HCT116 (cell line): Measurements from ENCODE around the gene PLCB1. TPM values are rescaled to one million over a fixed set of nuclear protein-coding genes. Genes with fewer than 3 reads are reported as not detected.

Experiments used
- ATAC-seq: fragments of 200-7000 bp; cut with Tn5 transposase; 2 replicates; pipeline ENCODE4 v1.9.1; 2020; ENCODE audit warnings: mild to moderate bottlenecking, moderate library complexity
- BruUV-seq: library from RNA; stranded (reverse); fragments of 400-500 nt; replicated peaks from 2 replicates; lab custom pipeline; 2021; lab: Mats Ljungman, UMichigan
- CTCF ChIA-PET: fragments of 300-600 bp; sonication (Branson Sonifier 250); formaldehyde crosslinking; loops from one replicate; lab custom pipeline; 2021; ENCODE audit warnings: antibody characterized with exemption; lab: Charles Lee
- POLR2A ChIA-PET: fragments of 300-600, 350-600 bp; sonication (Branson Sonifier 250); formaldehyde crosslinking; loops from one replicate; lab custom pipeline; 2021; ENCODE audit warnings: antibody characterized with exemption; lab: Charles Lee
- RAD21 ChIA-PET, 2 experiments: fragments of 300-600 bp; sonication (Branson Sonifier 250); formaldehyde crosslinking; loops; one replicate each; lab custom pipeline; 2023; ENCODE audit warnings: low total read pairs in 2 of 2; ENCODE audit not compliant: uncharacterized antibody in 2 of 2, unreplicated experiment in 2 of 2, low non-redundant PET in 1 of 2; lab: Charles Lee
- DNase-seq: peaks from one replicate; pipeline ENCODE4 v3.0.0-alpha.2; 2010; ENCODE audit warnings: low read depth, low spot score
- H2AFZ ChIP-seq: fragments of 200-600 bp; shearing (Covaris generic), sonication (generic); 2 replicates; pipeline ENCODE4 v1.6.1; 2017; ENCODE audit warnings: low read depth, mixed run types, mixed read lengths, antibody characterized with exemption, low read length; ENCODE audit not compliant: poor library complexity, severe bottlenecking
- H3K27ac ChIP-seq: 2 replicates; pipeline ENCODE4 v1.5.1; 2012; ENCODE audit warnings: low read depth, low read length
- H3K27me3 ChIP-seq: fragments of 200-600 bp; sonication (generic); 2 replicates; pipeline ENCODE4 v1.6.1; 2016; ENCODE audit warnings: mixed run types, low read length, mixed read lengths; ENCODE audit not compliant: insufficient read depth
- H3K36me3 ChIP-seq, 2 experiments: fragments of 200-500 bp in 1 of 2; fragments of 200-600 bp in 1 of 2; sonication (Bioruptor generic) in 1 of 2; sonication (generic) in 1 of 2; 2 replicates each; pipeline versions ENCODE4 v1.5.1 to v1.6.1; 2014 to 2016; ENCODE audit warnings: low read length in 2 of 2, inconsistent platforms in 1 of 2, mixed read lengths in 1 of 2, mixed run types in 1 of 2; ENCODE audit not compliant: insufficient read depth in 2 of 2, control insufficient read depth in 1 of 2
- H3K4me1 ChIP-seq, 2 experiments: fragments of 200-600 bp in 1 of 2; sonication (generic) in 1 of 2; 2 replicates each; pipeline versions ENCODE4 v1.5.1 to v1.6.1; 2012 to 2017; ENCODE audit warnings: low read length in 2 of 2, inconsistent platforms in 1 of 2, mild to moderate bottlenecking in 1 of 2, mixed read lengths in 1 of 2, mixed run types in 1 of 2, moderate library complexity in 1 of 2; ENCODE audit not compliant: insufficient read depth in 2 of 2, control insufficient read depth in 1 of 2
- H3K4me2 ChIP-seq: fragments of 200-600 bp; sonication (generic); 2 replicates; pipeline ENCODE4 v1.6.1; 2017; ENCODE audit warnings: mixed run types, low read length, mixed read lengths
- H3K4me3 ChIP-seq, 2 experiments: fragments of 200-600 bp in 1 of 2; sonication (generic) in 1 of 2; replicated peaks in 1 of 2; 2 replicates each; pipeline ENCODE4 v1.5.1; 2011 to 2016; ENCODE audit warnings: low read length in 2 of 2, control low read depth in 1 of 2, low read depth in 1 of 2, mild to moderate bottlenecking in 1 of 2, mixed read lengths in 1 of 2, mixed run types in 1 of 2
- H3K79me2 ChIP-seq: fragments of 200-600 bp; sonication (generic); 2 replicates; pipeline ENCODE4 v1.6.1; 2017; ENCODE audit warnings: mild to moderate bottlenecking, mixed run types, low read length, moderate library complexity, mixed read lengths; ENCODE audit not compliant: insufficient read depth
- H3K9ac ChIP-seq: fragments of 200-600 bp; sonication (generic); 2 replicates; pipeline ENCODE4 v1.6.1; 2016; ENCODE audit warnings: low read length, mixed read lengths
- H3K9me2 ChIP-seq: fragments of 200-600 bp; sonication (generic), shearing (Covaris generic); 2 replicates; pipeline ENCODE4 v1.6.1; 2017; ENCODE audit warnings: mixed run types, mild to moderate bottlenecking, moderate library complexity; ENCODE audit not compliant: insufficient read depth
- H3K9me3 ChIP-seq, 2 experiments: fragments of 200-500 bp in 1 of 2; fragments of 200-600 bp in 1 of 2; sonication (Bioruptor generic) in 1 of 2; sonication (generic) in 1 of 2; 2 replicates each; pipeline ENCODE4 v1.6.1; 2014 to 2017; ENCODE audit warnings: low read length in 2 of 2, mixed read lengths in 2 of 2, inconsistent platforms in 1 of 2, low read depth in 1 of 2, mild to moderate bottlenecking in 1 of 2, mixed run types in 1 of 2, moderate library complexity in 1 of 2; ENCODE audit not compliant: control insufficient read depth in 1 of 2, insufficient read depth in 1 of 2
- H4K20me1 ChIP-seq: fragments of 200-600 bp; sonication (generic), shearing (Covaris generic); 2 replicates; pipeline ENCODE4 v1.6.1; 2017; ENCODE audit warnings: mixed run types, mild to moderate bottlenecking, moderate library complexity; ENCODE audit not compliant: insufficient read depth
- CTCF ChIP-seq, 3 experiments: fragments of 200-600 bp in 1 of 3; sonication (generic) in 1 of 3; IDR thresholded peaks in 2 of 3; conservative IDR thresholded peaks in 1 of 3; 2 replicates each; pipeline ENCODE4 v1.5.1; 2012 to 2017; ENCODE audit warnings: low read depth in 2 of 3, low read length in 2 of 3, antibody characterized with exemption in 1 of 3, borderline replicate concordance in 1 of 3, control low read depth in 1 of 3, mild to moderate bottlenecking in 1 of 3, mixed read lengths in 1 of 3, mixed run types in 1 of 3, moderate library complexity in 1 of 3; ENCODE audit not compliant: insufficient read depth in 1 of 3
- ELF1 ChIP-seq: IDR thresholded peaks from 2 replicates; pipeline ENCODE4 v1.6.1; 2012; ENCODE audit warnings: low read depth, borderline replicate concordance
- JUND ChIP-seq: IDR thresholded peaks from 2 replicates; pipeline ENCODE4 v1.6.1; 2012
- SIN3A ChIP-seq: IDR thresholded peaks from 2 replicates; pipeline ENCODE4 v1.6.1; 2012; ENCODE audit warnings: low read depth
- intact Hi-C: fragments of 100-400 bp; cut with micrococcal nuclease; formaldehyde crosslinking; loops from 2 replicates; pipeline ENCODE4 v1.10.0; 2022
- total RNA-seq: library from RNA; stranded (reverse); gene quantifications from one replicate; pipeline ENCODE4 v1.2.1, GENCODE V29; 2021; ENCODE audit not compliant: unreplicated experiment
- TF ChIP-seq, protein P1 (sequence below): IDR thresholded peaks from 2 replicates; pipeline ENCODE4 v1.6.1; 2011; ENCODE audit warnings: mild to moderate bottlenecking, low read length, moderate library complexity; ENCODE audit not compliant: insufficient replicate concordance; ENCODE audit errors: extremely low read depth
- TF ChIP-seq, protein P2 (sequence below): IDR thresholded peaks from 2 replicates; pipeline ENCODE4 v1.6.1; 2012

The PLCB1 gene
- total RNA-seq, 1 experiment from 2014 or later: 15.8 TPM

DNA sequence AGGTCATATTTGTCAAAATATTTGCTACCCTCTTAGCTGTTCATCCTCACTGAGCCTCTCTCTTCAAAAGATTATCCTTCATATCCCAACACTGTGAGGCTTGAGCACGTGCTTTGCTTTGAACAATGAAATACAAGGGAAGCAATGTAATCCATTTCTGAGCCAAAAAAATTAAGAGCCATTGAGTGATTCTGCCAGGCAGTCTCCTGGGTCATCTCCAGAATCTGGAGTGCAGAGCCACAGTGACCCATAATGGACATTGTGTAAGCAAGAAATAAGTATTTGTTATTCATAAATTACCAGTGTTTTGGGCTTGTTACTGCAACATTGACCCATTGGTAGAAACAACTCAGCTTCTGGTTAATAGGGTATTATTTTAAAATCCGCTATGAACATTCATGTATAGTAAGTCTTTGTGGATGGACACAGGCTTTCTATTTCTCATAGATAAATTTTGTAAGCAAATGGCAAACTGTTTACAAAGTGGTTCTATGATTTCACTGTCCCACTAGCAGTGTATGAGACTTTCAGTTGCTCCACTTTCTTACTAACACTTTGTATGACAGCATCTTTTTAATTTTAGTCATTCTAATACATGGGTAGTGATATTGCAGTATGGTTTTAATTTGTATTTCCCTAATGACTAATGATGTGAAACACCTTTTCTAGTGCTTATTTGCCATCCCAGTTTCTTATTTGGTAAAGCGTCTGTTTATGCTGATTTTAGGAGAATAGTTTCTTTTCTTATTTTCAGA is 358.2 kb downstream of the PLCB1 start:
- ATAC-seq (no peak), DNase-seq (no peak)
- Histone ChIP-seq H3K27me3 (peaks cover 4% of the 10 kb centered on the region; the same call in 1 of the 2 replicates), H3K36me3 (no peaks in the 10 kb centered on the region), H3K4me2 (no peak overlapping the region), H3K4me3 (no peak overlapping the region), H3K27ac (no peak overlapping the region), H4K20me1 (no peaks in the 10 kb centered on the region), H3K4me1 (no peaks in the 10 kb centered on the region), H3K9me2 (no peaks in the 10 kb centered on the region), H2AFZ (no peak overlapping the region), H3K79me2 (no peaks in the 10 kb centered on the region), H3K9me3 (no peaks in the 10 kb centered on the region), H3K9ac (no peak overlapping the region)
- RAD21 ChIA-PET: no interaction called here
- CTCF ChIA-PET: no interaction called here
- intact Hi-C loops: no loop called here
- TF ChIP-seq, protein P1, sequence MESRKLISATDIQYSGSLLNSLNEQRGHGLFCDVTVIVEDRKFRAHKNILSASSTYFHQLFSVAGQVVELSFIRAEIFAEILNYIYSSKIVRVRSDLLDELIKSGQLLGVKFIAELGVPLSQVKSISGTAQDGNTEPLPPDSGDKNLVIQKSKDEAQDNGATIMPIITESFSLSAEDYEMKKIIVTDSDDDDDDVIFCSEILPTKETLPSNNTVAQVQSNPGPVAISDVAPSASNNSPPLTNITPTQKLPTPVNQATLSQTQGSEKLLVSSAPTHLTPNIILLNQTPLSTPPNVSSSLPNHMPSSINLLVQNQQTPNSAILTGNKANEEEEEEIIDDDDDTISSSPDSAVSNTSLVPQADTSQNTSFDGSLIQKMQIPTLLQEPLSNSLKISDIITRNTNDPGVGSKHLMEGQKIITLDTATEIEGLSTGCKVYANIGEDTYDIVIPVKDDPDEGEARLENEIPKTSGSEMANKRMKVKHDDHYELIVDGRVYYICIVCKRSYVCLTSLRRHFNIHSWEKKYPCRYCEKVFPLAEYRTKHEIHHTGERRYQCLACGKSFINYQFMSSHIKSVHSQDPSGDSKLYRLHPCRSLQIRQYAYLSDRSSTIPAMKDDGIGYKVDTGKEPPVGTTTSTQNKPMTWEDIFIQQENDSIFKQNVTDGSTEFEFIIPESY: no peak
- TF ChIP-seq ELF1 (no peak), CTCF (IDR thresholded peaks at IDR 0.05 in 2 of 3, conservative IDR thresholded peaks at IDR 0.05 in 1 of 3; ENCODE audit: borderline replicate concordance in 1 of 3, insufficient read depth in 1 of 3, low read depth in 2 of 3, low read length in 2 of 3) (no peak), JUND (no peak), SIN3A (no peak)
- TF ChIP-seq, protein P2, sequence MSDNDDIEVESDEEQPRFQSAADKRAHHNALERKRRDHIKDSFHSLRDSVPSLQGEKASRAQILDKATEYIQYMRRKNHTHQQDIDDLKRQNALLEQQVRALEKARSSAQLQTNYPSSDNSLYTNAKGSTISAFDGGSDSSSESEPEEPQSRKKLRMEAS: no peak
- POLR2A ChIA-PET: no interaction called here
- BruUV-seq: no TSS peak
